G401 (cell line): ENCODE measurements around the gene RAB3IL1. TPM values are rescaled to one million over a fixed set of nuclear protein-coding genes. Genes with fewer than 3 reads are reported as not detected.

ENCODE experiments used
- DNase-seq: peaks from one replicate; pipeline ENCODE4 v3.0.0-alpha.2; 2015; ENCODE audit warnings: low spot score
- in situ Hi-C: cut with HindIII; loops from 2 replicates; pipeline ENCODE4 v1.10.0; 2016; ENCODE audit warnings: low sequenced_read_pairs, mixed read lengths
- total RNA-seq: library from RNA; depleted of rRNA; stranded (reverse); fragments of >200 nt; shearing (Covaris generic); gene quantifications from 2 replicates; pipeline ENCODE4 v1.2.3, GENCODE V29; 2014; rRNA removed

Gene RAB3IL1
- total RNA-seq, 1 experiment from 2014 or later: 12.4 TPM

DNA sequence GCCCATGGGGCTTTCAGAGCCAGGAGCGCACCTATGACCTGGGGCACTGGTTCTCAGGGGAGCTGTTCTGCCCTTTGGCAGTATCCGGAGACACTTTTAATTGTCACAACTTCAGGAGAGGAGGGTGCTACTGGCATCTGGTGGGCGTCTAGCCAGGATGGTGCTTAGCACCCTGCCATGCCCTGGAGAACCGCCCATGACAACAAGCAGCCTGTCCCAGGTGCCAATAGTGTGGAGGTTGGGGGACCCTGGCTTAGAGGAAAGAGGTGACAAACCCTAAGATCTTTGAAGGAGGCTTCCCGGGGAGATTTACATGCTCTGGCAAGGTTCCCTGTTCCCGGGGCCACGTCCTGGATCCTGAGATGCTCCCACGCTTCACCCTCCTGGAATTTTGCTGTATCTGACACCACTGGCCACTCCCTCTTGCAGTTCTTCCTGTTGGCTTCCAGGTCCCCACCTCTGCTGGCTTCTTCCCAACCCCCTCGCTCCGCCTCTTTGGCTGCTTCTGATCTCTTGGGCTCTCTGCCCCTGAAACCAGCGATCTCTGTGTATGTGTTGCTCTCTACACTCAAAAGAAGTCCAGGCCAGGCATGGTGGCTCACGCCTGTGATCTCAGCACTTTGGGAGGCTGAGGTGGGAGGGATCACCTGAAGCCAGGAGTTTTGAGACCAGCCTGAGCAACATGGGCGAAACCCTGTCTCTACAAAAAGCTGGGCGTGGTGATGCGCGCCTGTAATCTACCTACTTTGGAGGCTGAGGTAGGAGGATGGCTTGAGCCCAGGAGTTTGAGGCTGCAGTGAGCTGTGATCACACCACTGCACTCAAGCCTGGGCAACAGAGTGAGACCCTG lies 57.1 kb downstream of the RAB3IL1 start:
- peak; percentile 22 for DNase-seq
- in situ Hi-C loops: no loop called here

DNA sequence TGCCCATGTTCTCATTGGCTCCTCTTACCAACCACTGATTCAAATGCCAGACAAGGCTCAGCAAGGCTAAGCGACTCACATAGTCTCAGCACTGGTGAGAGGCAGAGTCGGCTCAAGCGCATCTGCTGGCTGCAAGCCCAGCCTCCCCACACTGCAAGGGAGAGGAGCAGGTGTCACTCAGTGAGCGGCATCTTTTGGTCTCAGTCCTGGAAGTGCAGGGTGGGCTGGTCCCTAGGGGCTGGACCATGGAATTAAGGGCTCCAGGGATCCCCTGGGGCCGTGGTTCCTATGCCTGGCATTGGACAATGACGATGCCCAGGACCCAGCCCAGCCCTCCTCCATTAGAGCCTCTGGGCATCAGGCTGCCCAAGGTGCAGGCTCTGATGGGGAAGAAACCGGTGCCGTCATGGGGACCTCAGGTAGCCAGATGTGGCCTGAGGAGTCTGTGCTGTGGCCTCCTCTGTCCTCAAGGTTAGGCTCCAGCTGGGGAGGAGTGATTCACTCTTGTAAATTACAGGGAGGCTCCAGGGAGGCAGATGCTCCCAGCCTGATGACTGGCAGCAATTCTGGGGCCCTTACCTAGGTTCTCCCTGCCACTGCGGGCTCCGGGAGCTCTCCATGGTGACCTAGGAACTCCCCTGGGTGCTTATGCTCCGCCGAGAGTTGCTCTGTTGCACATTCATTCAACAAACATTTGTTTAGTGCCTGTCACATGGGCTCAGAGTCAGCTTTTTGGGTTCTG lies 61.3 kb downstream of the RAB3IL1 start:
- in situ Hi-C loops: no loop called here

DNA sequence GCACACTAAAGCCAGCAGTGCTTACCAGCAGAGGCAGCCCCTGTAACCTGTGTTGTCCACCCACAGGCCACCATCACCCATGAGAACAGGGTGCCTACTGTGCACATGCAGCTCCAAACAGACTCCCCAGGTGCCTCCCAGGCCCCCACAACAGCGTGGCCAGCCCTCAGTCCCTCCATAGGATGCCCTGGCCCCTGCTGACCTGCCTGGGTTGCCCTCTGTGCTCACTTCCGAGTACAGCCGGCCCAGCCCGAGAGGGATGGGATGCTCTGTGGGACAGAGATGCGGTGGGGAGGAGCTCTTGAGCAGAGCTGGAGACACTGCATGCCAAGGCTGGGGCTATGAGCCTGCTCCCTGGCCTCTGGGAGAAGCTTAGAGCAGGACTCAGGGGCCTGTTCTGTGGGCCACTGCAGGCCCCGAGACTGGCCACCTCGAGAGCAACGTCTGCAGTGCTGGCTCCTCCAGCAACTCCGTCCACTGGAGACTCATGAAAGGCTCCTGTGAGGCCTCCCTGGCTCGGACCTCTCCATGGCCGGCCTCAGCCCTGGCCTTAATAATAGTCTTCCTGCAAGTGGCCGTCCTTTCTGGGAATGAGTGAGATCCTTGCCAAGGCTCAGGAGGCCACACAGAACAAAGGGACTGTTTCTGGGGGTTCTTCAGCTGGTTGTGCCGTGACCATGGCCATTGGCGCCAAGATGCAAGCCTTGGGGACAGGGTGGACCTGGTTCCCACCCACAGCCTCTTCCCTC lies 62.2 kb downstream of the RAB3IL1 start:
- no peak for DNase-seq
- in situ Hi-C loops: no loop called here

More for the DNA sequence above, 61.3 kb downstream of the RAB3IL1 start:
- peak; percentile 50 for DNase-seq

DNA sequence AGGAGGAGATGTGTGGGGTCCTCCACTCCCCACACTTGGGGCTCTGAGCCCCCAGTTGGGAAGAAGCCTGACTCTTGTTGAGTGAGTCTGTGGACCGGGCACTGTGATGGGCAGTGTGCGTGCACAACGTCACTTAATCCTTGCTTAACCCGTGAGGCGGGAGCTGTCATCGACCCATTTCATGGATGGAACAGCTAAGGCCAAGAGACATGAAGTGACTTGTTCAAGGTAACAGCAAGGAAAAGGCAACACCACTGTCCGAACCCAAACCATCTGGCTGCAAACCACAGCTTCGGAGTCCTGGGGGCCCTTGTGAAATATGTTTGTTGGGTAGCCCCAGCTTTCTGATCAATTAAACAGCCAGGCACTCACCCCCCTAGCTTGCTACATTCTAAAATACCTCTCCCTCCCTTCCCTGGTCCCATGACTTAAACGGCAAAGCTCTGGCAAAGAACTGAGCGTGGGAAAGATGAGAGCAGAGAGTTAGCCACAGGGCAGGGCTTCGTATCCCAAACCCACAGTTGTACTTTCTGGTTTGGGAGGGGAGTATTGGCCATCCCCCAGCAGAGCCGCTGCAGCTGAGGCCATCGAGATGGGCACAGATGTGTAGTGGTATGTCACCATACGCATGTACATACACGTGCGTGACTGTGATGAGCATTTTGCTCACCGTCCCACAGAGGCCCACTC lies 63.0 kb downstream of the RAB3IL1 start:
- in situ Hi-C loops: no loop called here
- DNase-seq: no peak

DNA sequence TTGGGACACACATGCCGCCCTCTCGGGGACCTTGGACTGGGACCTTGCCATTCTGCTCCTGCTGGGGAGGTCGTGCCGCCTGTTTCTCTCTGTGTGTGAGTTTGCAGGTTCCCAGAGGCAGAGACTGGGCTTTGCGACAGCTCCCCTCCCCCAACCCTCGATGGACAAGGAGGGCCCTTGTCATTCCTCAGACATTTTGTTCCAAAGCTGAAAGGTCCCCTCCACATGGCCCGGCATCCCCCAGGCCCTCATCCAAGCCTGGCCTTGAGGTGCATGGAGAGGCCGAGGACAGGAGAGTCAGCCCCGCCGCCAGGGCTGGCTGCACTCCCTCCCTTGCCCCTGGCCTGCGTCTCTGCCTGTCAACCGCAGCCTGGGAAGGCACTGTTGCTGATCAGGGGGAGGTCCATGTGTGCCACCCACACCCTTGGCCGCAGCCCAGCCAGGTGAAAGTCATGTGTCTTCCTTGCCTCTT lies 63.6 kb downstream of the RAB3IL1 start:
- in situ Hi-C loops: no loop called here
- DNase-seq: no peak

DNA sequence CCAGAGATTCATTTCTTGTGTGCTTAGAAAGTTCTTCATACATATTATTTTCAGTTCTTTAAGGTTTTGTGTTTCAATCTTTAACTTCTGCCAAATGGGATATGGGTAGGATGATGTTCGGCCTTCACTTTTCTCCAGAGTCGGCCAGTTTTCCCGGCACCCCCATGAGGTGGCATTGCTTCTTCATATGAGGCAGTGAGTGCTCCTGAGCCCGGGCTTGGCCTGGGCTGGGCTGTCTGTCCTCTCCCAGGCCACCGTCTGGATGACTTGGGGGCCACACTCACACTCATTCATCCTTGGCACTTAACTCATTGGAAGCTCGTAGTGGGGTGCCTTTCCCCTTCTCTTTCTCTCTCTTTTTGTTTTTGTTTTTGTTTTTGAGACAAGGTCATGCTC lies 65.5 kb downstream of the RAB3IL1 start:
- in situ Hi-C loops: no loop called here
- no peak for DNase-seq

DNA sequence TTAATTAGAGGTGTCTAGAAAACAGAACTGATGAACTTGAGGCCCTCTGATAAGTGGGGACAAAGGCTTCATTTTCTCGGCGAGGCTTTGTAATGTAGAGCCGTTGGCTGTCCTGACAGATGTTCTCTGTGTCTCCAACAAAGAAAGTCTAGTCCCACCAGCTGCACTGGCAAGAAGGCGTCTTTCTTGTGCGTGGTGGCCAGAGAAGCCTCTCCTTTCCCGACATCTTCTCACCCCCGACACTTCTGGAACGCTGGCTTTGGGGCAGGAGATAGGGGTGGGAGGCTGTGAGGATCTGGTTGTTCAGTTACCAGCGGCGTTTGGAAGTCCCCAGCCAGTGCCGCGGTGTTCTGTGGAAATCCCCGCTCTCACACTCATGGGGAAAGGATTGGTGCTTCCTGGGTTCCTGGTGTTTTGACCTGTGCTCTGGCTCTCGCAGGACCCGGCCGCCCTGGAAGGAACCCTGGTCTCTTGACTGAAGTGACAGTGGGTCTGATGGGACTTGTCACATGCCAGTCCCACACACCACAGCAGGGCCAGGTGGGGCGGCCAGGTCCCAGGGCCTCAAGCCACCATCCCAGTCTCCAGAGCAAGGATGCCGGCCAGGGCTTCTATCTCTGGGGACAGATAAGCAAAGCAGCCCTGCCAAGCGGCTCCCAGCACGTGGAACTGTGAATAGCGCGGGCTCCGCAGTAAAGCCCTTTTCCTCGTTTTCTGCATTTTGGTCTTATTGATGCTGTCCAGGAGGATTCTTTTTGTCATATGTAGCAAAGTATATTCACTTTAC lies 66.1 kb downstream of the RAB3IL1 start:
- in situ Hi-C loops: no loop called here
- no peak for DNase-seq

DNA sequence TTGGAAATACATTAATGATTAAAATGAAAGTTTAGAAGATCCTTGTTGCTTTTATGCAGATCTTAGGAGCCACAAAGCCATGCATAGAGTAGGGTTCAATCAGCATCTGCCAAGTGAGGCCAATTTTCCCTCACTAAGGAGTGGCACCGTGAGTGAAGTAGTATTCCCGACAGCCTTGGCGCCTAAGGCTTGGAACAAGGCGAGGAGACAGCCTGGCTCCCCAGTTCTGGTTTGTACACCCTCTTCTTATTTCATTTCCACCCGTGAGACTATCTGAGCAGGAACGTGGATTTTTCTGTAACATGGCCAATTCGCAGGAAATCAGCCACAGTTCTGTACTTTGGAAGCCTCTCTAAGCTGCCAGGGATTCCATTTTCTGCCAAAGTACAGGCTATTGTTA lies 66.7 kb downstream of the RAB3IL1 start:
- DNase-seq: no peak
- in situ Hi-C loops: no loop called here

DNA sequence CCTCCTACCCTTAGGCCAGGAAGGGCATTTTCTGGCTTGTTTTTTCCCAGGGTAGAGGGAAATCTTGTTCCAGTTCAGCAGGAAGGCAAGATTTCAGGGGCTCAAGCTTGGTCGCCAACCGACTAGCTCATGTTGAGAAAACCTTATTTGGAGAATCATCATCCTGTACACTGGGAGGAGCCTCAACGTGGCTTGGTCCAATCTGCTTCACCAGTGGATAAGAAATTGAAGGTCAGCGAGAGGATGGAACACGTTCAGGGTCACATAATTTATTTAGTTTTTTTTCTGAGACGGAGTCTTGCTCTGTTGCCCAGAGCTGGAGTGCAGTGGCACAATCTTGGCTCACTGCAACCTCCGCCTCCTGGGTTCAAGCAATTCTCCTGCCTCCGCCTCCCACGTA lies 68.7 kb downstream of the RAB3IL1 start:
- in situ Hi-C loops: no loop called here
- DNase-seq: no peak

DNA sequence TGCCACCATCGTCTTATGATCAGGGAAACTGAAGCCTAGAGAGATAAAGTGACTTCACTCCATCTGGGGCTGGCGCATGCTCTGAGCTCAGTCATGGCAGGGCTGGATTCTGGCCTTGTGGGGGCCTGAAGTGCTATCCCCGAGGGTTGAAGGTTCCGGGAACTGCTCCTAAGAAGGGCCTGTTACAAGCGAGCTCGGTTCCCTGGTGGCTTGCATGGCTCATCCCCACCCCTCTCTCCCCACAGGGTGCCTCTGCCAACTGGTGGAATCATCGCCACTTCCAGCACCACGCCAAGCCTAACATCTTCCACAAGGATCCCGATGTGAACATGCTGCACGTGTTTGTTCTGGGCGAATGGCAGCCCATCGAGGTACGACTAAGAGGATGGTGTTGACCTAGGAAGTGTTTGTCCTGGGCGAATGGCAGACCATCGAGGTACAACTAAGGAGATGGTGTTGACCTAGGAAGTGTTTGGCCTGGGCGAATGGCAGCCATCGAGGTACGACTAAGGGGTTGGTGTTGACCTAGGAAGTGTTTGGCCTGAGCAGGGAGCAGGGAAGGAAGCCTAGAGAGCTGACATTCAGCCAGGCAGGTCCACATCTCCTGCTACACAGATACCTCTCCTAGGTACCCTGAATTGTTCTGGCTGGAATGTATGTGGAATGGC lies 69.3 kb downstream of the RAB3IL1 start:
- in situ Hi-C loops: no loop called here
- no peak for DNase-seq

Other genes starting within 250 kb of the RAB3IL1 start
- 0.74 and 1.4 TPM in 2 replicates for gene DAGLA, start 237.2 kb downstream of the RAB3IL1 start, total RNA-seq
- gene MYRF, start 164.9 kb downstream of the RAB3IL1 start, total RNA-seq: 0.71 and 1.4 TPM in 2 replicates
- 41.4 and 66.0 TPM in 2 replicates for gene TMEM258, start 125.0 kb downstream of the RAB3IL1 start, total RNA-seq
- gene FEN1, start 124.7 kb downstream of the RAB3IL1 start, total RNA-seq: 94.5 and 105 TPM in 2 replicates
- gene FADS1, start 100.6 kb downstream of the RAB3IL1 start, total RNA-seq: 131 and 148 TPM in 2 replicates
- gene FADS2, start 89.3 kb downstream of the RAB3IL1 start, total RNA-seq: 222 and 244 TPM in 2 replicates
- 44.4 and 47.1 TPM in 2 replicates for gene FADS3, start 26.0 kb downstream of the RAB3IL1 start, total RNA-seq
- 0.10 and 0.18 TPM in 2 replicates for gene BEST1, start 32.8 kb upstream of the RAB3IL1 start, total RNA-seq
- gene FTH1, start 50.1 kb upstream of the RAB3IL1 start, total RNA-seq: 588 and 699 TPM in 2 replicates
- 73.7 and 84.8 TPM in 2 replicates for gene INCENP, start 206.4 kb upstream of the RAB3IL1 start, total RNA-seq